HG03135 (cell line): Measurements from ENCODE around the gene PIK3R5.
"Not testable (repeated sequence)": the region's sequence is repeated elsewhere in the genome, so short reads cannot be mapped to it uniquely, and the experiment has no call there.

Experiments used
- ATAC-seq: cut with Tn5 transposase; IDR thresholded peaks from one replicate; pipeline ENCODE4 v1.9.1; 2021; ENCODE audit warnings: mild to moderate bottlenecking, moderate library complexity; ENCODE audit not compliant: unreplicated experiment

The PIK3R5 gene

DNA sequence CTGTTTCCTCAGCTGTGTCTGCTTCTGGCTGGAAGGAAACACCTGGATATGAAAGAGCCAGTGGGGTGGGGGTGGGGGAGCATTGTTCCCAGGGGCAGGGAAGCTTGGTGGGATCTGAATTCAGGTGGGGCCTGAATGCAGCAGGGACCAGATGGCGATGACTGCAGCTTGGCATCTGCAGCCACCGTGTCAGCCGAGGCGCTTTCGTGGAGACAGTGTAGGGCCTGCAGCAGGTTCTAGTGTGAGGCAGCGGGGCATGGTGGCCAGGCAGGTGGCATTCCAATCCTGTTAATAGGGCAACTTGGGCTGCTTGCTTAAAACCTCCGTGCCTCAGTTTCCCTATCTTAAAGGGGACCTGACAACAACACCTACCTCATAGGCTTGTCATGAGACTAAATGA, 99.7 kb downstream of the PIK3R5 start:
- no peak for ATAC-seq

DNA sequence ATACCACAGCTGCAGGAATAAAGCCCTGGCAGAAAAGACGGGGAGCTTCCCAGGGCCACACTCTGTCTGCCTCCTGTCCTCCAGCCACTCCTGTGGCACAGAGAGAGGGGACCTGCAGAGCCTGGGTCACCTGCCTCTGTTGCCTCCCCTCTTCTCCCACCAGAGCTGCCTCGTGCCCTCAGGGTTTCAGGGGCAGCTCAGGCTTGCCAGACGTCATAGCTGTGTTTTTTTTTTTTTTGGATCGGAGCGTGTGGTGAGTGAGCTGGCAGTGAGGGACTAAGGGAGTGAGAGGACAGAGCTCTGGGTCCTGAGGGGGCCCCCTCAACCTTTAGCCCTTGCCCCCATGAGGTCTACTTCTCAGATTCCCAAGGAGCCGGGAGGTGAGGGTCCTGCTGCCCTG, 100.1 kb downstream of the PIK3R5 start:
- ATAC-seq = no peak

DNA sequence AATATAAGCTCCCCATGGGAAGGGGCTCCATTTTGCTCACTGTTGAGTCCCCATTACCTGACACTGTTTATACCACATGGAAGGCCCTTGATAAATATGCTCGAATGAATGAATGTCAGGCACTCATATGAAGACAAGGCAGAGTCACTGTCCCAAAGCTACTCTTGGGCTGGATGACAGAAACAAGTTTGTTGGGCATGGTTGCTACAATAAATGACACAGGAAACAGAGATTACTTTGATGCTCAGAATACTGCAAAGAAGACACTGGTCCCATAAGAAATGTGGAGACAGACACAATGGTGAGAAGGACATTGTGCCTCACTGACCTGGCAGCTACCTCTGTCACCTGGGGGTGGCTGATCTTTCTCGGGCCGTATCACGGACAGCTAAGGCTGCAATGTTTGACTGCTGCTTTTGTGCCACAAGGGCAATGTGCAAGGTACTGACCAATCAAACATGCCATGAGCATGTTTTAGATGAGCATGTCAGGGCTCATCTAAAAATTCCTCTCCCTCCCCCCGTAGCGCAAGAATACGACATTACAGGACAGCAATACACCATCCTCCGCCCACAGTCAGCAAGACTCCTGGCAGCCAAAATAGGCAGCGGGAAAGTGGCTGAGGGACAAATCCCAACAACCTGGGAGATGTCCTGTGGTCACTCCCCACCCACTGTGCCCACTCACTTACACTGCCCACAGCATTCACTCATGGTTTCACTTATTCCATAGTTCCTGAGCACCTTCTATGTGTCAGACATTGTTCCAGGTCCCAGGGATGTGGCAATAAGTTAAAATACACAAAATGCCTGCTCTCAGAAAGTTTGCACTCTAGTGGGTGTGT, 103.1 kb downstream of the PIK3R5 start:
- no peak for ATAC-seq

DNA sequence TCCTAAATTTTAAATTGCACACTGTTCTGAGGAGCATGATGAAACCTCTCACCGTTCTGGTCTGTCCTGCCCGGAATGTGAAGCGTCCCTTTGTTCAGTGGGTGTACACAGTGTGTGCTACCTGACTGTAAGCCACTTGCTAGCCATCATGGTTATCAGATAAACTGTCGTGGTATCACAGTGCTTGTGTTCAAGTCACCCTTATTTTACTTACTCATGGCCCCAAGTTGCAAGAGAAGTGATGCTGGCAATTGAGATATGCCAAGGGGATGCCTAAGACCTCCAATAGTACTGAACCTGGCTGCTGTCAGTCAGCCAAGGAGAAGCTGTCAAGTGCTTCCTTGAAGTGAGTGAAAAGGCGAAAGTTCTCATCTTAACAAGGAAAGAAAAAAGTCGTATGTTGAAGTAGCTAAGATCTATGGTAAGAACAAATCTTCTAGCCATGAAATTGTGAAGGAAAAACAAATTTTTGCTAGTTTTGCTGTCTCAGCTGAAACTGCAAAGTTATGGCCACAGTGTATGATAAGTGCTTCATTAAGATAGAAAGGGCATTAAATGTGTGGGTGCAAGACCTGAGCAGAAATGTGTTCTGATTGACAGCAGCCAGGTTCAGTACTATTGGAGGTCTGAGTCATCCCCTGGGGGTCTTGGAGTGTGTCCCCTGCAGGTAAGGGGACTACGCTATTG, 103.9 kb downstream of the PIK3R5 start:
- ATAC-seq = no peak

DNA sequence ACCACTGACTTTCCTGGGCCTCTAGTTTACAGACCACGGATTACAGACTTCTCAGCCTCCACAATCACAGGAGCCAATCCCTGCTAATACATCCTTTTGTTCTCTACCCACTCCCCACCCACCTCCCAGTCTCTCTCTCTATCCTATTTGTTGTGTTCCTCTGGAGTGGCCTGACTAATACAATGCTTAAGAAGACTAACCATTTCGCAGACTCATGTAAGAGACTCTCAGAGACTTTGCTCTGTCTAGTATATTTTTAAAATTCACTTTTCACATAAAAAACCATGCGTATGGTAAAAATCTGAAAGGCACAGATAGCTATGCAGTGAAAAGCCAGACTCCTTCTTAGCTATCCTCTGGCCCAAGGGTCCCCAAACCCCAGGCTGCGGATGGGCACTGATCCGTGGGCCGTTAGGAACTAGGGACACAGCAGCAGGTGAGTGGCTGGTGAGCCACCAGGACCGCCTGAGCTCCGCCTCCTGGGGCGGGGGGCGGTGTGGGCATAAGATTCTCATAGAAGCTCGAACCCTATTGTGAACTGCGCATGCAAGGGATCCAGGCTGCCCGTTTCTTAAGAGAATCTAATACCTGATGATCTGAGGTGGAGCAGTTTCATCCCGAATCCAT, 105.6 kb downstream of the PIK3R5 start:
- ATAC-seq = no peak

DNA sequence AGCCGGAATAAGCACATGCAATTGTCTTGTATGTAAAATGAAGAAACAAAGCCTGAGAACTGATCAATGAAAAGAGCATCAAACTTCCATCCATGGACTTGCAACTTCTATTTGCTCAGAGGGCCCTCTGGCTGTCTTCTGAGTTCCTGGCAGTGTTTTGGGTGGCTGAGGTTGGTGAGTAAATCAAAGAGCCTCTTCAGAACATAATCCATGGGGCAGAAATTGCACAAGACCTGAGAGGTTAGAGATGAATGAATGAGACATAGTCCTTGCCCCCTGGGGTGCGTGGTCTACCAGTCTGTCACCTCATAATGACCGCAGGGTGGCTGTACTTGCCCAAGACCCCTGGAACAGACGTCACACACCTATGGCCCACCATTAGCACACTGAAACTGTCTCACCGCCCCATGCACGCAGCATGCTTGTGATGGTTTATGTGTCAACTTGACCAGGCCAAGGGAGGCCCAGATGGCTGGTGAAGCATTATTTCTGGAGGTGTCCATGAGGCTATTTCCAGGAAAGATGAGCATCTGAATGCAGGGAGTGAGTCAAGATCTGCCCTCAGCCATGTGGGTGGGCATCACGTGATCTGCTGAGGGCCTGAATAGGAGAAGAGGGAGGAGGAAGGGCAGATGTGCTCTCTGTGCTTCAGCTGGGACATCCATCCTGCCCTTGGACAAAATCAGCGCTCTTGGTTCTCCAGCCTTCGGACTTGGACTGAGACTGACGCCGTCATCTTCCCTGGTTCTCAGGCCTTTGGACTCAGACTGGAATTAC, 106.3 kb downstream of the PIK3R5 start:
- no peak for ATAC-seq

DNA sequence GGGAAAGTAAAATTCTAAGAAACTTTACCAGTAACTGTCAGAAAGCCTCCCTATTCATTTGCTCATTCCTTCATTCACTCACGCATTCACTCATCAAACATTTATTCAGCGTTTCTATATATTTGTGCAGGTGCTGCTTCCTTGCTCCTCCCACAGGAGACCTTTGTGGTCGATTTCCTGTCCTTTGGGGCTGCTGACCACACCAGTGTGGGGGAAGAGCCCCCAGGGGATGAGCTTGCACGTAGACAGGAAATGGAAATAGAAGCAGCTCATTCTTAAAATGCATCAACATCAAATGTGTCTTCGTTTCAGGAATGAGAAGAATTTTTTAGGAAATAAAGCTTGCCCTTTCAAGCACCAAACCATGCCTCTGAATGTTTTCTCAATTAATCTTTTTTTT, 107.6 kb downstream of the PIK3R5 start:
- no peak for ATAC-seq

DNA sequence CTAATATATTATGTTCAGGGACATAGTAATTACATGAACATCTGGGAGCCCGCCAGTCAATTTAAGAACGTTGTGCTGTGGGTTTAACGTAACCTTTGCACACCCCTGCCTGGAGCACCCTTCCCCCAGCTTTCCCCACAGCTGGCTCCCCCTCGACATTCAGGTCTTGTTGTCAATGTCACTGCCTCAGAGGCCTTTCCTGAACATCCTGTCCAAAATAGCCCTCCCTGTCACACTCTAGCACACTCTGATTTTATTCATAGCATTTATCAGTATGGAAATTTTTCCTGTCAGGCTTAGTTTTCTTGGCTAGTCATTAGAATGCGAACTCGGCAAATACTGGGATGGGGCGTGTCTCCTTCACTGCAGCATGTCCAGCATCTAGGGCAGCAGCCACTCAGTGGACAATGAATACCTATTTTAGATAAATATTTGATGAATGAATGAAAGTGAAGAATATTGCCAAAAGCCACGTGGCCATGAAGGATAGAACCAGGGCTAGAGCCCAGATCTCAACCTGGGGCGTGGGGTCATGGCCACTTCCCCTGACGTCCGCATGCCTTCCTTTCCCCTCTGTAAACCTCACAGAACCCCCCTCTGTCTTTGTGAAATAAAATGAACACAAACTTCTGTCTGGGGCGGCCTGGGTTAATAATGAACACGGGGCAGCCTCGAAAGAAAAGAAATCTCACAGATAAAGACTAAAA, 108.5 kb downstream of the PIK3R5 start:
- ATAC-seq = no peak

DNA sequence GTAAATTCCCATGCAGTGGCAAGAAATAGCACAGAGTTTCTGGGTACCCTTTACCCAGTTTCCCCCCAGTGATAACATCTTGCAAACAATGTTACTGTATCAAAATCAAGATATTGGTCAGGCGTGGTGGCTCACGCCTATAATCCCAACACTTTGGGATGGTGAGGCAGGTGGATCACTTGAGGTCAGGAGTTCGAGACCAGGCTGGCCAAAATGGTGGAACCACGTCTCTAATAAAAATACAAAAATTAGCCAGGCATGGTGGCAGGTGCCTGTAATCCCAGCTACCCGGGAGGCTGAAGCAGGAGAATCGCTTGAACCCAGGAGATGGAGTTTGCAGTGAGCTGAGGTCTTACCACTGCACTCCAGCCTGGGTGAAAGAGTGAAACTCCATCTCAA, 109.3 kb downstream of the PIK3R5 start:
- ATAC-seq = not testable (repeated sequence)

DNA sequence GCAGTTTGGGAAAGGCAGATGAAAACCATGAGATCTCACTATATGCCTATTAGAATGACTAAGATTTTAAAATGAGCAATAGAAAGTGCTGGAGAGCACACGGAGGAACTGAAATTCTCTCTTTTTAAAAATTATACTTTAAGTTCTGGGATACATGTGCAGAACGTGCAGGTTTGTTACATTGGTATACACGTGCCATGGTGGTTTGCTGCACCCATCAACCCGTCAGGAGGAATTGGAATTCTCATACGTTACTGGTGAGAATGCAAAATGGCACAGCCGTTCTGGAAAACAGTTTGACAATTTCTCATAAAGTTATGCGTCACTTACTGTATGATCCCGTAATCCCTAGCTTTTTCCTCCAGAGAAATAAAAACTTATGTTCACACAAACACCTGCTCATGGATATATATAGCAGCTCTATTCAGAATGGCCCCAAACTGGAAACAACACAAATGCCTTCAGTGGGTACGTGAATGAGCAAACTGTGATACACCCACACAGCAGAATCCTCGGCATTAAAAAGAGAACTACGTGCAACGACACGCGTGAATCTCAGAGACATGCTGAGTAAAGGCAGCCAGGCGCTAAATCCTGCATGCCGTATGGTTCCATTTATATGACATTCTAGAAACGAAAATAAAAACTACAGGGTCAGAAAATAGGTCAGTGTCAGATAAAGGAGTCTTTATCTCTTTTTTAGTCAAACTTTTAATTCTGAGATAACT, 109.9 kb downstream of the PIK3R5 start:
- no peak for ATAC-seq

DNA sequence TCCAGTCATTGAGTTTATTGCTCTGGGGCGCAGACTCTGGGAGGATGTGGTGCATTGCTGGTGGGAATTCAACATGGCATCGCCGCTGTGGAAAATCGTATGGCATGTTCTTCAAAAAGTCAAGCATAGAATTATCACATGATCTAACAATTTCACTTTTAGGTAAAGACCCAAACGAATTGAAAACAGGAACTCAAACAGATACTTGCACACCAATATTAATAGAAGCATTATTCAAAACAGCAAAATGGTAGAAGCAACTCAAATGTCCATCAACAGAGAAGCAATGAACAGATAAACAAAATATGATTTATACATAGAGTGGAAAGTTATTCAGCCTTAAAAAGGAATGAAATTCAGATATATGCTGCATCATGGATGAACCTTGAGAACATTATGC, 113.9 kb downstream of the PIK3R5 start:
- no peak for ATAC-seq

DNA sequence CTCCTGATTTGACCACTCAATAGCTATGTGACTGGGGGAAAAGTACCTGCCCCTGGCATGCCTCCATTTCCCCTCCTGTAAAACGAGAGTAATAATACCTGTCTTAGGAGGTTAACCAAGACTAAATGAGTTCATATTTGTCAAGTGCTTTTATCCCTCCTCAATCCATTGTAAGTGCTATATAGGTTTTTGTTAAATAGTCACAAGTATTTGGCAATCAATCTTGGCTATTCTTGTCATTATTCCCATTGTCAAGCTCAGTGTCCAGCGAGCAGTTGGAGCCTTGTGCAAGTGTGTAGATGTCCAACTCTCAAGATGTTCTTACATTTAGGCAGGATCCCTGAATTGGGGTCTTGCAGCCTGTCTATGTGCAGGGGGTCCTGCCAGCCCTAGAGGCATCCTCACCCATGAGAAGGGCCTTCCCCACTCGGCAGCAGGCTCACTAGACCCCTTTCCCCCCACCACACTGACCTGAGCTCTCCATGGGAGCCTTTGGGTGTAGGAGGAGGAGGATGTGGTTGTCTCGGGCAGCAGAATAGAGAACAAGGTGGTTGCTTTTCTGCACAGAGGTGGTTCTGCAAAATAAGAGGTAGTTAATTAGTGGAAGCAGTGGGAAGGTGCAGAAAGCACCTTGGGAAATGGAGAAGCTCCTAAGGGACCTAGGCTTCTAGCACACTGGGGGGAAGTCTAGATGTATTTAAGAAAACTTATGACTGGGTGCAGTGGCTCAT, 116.0 kb downstream of the PIK3R5 start:
- ATAC-seq = no peak

DNA sequence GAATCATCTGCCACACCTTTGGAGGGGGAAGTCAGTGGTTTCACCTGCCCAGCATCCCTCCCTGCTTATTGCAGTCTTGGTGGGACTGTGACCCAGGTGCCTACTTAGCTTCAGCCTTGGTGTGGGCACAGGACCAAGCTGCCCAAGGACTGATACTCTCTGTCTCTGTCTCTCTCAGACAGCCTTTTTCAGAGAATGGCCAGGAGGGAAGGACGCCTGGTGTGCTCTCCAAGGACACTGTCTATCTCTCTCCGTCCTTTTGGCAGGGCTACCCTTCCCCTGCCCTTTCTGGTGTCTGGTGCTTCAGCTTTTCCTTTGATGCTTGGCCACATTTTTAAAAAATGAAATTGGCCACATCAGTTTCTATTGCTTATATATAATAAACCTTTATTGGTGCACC, 117.6 kb downstream of the PIK3R5 start:
- no peak for ATAC-seq

DNA sequence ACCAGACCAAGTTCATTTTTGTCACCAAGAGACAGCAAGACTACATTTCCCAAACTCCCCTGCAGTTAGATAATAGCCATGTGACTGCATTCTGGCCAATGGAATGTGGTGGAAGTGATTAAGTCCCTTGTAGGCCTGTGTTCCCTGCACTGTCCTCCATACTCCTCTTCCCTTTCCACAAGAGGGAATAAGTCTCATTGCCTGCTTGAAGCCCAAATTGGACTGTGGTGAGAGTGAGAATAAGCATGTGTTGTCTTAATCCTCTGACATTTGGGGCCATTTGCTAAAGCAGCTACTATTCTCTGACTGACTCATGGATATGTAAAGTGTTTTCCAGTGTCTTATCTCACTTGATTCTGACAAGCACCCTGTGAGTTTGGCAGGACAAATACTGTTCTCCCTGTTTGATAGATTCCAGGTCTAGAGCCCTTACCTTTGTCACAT, 118.7 kb downstream of the PIK3R5 start:
- no peak for ATAC-seq

DNA sequence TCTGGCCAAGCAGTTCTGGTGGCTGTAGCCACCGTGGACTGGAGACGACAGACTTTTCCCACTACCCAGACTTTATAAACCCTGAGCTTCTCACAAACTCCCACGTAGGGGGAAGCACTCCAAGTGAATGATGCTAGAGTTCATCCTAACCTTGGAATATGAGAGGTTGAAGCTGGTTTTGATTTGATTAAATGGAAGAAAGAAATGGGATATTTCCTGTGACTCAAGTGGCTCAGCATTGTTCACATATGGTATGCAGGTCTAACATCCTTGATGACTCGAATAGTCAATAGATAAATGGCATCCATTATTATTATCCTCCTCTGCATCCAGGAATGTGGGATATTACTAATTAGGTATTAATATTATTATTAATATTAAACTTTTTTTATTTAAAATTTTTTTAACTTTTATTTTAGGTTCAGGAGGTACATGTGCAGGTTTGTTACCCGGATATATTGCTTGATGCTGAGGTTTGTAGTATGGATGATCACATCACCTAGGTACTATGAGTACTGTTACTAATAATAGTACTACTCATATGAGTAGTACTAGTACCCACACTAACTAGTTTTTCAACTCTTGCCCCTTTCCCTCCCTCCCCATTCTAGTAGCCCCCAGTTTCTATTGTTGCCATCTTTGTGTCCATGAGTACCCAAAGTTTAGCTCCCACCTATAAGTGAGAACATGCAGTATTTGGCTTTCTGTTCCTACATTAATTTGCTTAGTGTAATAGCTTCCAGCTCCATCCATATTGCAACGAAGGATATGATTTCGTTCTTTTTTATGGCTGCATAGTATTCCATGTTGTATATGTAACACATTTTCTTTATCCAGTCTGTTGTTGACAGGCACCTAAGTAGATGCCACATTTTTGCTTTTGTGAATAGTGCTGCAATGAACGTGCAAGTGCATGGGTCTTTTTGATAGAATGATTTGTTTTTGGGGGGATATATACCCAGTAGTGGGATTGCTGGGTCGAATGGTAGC, 121.0 kb downstream of the PIK3R5 start:
- ATAC-seq = no peak

DNA sequence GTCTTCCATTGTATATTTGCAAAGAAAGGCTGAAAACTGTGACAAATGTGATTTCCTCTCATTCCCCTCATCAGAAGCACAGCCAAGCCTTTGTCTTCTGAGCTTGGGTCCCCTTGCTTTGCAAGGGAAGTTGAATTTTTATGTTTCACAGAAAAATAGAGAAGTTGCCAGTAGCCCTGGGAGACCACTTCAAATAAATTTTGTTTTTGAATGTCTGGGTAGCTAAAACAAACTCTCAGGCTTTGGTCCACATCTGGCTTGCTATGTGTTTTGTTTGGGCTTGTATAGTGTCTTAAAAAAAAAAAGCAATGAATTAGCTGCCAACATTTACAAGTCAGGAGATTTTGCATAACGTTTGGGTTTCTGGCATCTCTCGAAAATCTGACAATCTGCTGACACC, 122.2 kb downstream of the PIK3R5 start:
- no peak for ATAC-seq

DNA sequence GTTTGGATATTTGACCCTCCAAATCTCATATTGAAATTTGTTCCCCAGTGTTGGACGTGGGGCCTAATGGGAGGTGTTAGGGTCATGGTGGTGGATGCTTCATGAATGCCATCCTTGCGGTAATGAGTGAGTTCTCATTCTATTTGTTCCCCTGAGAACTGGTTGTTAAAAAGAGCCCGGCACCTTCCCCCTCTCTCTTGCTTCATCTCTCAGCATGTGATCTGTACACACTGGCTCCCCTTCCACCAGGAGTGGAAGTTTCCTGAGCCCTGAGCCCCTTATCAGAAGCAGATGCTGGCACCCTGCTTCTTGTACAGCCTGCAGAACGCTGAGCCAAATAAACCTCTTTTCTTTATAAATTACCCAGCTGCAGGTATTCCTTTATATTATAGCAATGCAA, 123.7 kb downstream of the PIK3R5 start:
- ATAC-seq = no peak

DNA sequence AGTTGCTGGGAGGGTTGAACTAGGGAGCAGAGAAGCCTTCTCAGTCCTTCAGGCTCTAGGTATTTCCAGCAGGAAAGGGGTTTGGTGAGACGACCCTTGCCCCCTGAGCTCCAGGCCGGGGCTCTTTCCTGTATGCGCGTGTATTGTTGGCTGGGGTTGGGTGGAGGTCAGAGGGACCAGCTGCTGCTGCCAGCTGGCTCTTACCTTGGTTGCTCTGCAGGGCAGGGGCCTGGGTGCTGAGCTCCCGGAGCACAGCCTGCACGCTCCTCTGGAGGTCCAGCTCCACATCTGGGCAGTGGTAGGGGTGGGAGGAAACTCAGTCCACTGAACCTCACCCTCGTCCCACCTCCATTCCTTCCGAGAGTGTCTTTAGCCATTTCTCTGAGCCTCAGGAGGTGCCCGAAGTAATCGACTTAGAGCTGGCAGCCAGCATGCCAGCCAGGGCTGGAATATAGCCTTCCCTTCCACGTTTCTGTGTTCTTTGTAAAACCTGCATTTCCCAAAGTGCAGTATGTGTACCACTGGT, 126.0 kb downstream of the PIK3R5 start:
- no peak for ATAC-seq
